Stimulated activated CD4-positive, alpha-beta T cell treated with anti-CD3 and anti-CD28 coated beads, TNF-alpha, amount 100 ng/mL, for 48 hours (primary cell): ENCODE measurements around the gene LIPA.
"Not testable (repeated sequence)": the region's sequence is repeated elsewhere in the genome, so short reads cannot be mapped to it uniquely, and the experiment has no call there.

Source experiments
- DNase-seq, 3 donors: peaks; one replicate each; pipeline ENCODE4 v3.0.0-alpha.2; 2020; ENCODE audit warnings: low read depth in 3 of 3

LIPA gene

GRCh38 chr10:89207801-89208551, 43.6 kb downstream of the LIPA start:
- no peak for DNase-seq

- DNase-seq, result peak; percentile 19 to 36 (median 35)
Observed at GRCh38 chr10:89207181-89207800, 44.3 kb downstream of the LIPA start, which contains the start of gene CH25H. Gene CH25H (minus strand): TSS chr10:89207317. CDS start chr10:89207292, 25 bp downstream.

- no peak for DNase-seq
Observed at GRCh38 chr10:89206402-89207180, 45.0 kb downstream of the LIPA start.

GRCh38 chr10:89204621-89205185, 46.9 kb downstream of the LIPA start:
- no peak for DNase-seq

GRCh38 chr10:89203237-89203636, 48.3 kb downstream of the LIPA start:
- no peak for DNase-seq

- no peak for DNase-seq
Observed at GRCh38 chr10:89202033-89202425, 49.5 kb downstream of the LIPA start.

GRCh38 chr10:89201345-89202032, 50.1 kb downstream of the LIPA start:
- DNase-seq, result no peak

GRCh38 chr10:89197473-89197872, 54.1 kb downstream of the LIPA start:
- DNase-seq, result no peak

- DNase-seq, result not testable (repeated sequence)
Observed at GRCh38 chr10:89191301-89191700, 60.3 kb downstream of the LIPA start.

GRCh38 chr10:89189211-89189734, 62.3 kb downstream of the LIPA start:
- no peak for DNase-seq

GRCh38 chr10:89185658-89186057, 65.9 kb downstream of the LIPA start:
- DNase-seq, result no peak

- no peak for DNase-seq
Observed at GRCh38 chr10:89184638-89185037, 66.9 kb downstream of the LIPA start.

- DNase-seq, result no peak
Observed at GRCh38 chr10:89183571-89183970, 68.0 kb downstream of the LIPA start.

- DNase-seq, result no peak
Observed at GRCh38 chr10:89182894-89183293, 68.7 kb downstream of the LIPA start.

GRCh38 chr10:89175816-89176215, 75.8 kb downstream of the LIPA start:
- no peak for DNase-seq

GRCh38 chr10:89173075-89173474, 78.5 kb downstream of the LIPA start:
- DNase-seq, result no peak

GRCh38 chr10:89171996-89172395, 79.6 kb downstream of the LIPA start:
- DNase-seq, result no peak

GRCh38 chr10:89171263-89171872, 80.2 kb downstream of the LIPA start:
- DNase-seq, result no peak

- not testable (repeated sequence) for DNase-seq
Observed at GRCh38 chr10:89168354-89168900, 83.1 kb downstream of the LIPA start.

- no peak for DNase-seq
Observed at GRCh38 chr10:89167915-89168314, 83.7 kb downstream of the LIPA start.

- DNase-seq, result no peak
Observed at GRCh38 chr10:89165923-89166322, 85.7 kb downstream of the LIPA start.
